ENCODE measurements around the gene MEX3A. TPM values are rescaled to one million over a fixed set of nuclear protein-coding genes. Genes with fewer than 3 reads are reported as not detected.

The MEX3A gene
- total and polyA plus RNA-seq, 10 donors: 0.11 to 0.76 (median 0.30) TPM

GRCh38 chr1:156065871-156066270, 16.4 kb downstream of the MEX3A start:
- 71 to 84% (median 75%) methylated on average over 14 to 16 of the region's 16 CpGs for WGBS, 5 donors
- no peak for DNase-seq

DNA sequence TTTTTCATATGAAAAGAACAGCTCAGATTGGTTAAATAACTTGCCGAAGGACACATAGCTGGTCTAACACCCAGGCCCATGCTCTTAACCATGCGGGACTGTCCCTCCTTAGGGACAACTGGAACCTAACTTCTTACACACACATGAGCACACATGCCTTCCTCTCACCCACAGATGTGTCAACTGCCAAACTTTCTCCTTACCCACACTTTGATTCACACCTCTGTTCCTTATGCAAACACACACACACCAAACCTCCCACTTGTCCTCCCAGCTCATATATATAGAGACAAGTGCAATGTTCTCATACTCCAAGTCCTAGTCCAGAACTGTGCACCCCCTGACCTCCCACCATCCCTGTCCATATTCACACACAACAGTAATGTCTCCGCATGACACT, 17.1 kb downstream of the MEX3A start:
- no peak overlapping the region for H3K27ac ChIP-seq
- H3K36me3 ChIP-seq: no peaks in the 10 kb centered on the region
- no peak for DNase-seq
- 85 to 93% (median 87%) methylated on average over 3 of the region's 3 CpGs for WGBS, 5 donors
- peaks cover 0 to 12% (median 0%) of the 10 kb centered on the region in 6 donors for H3K4me1 ChIP-seq
- TF ChIP-seq POLR2AphosphoS5 (IDR thresholded peaks at IDR 0.05): no peak
- TF ChIP-seq POLR2A (IDR thresholded peaks at IDR 0.05): no peak
- TF ChIP-seq CTCF (IDR thresholded peaks at IDR 0.05 in 8 of 11, conservative IDR thresholded peaks at IDR 0.05 in 3 of 11): no peak
- intact Hi-C loops (cut with DNase I; ENCODE audit: low total_unique reads): no loop called here
- H3K9me3 ChIP-seq: no peaks in the 10 kb centered on the region
- H3K27me3 ChIP-seq (replicated peaks in 1 of 7): peaks cover 0 to 6% (median 0%) of the 10 kb centered on the region in 7 donors
- no peak overlapping the region for H3K4me3 ChIP-seq

More at GRCh38 chr1:156065871-156066270, 16.4 kb downstream of the MEX3A start:
- TF ChIP-seq POLR2A (IDR thresholded peaks at IDR 0.05): no peak
- no peak for TF ChIP-seq CTCF (IDR thresholded peaks at IDR 0.05 in 8 of 11, conservative IDR thresholded peaks at IDR 0.05 in 3 of 11)
- no peak for TF ChIP-seq POLR2AphosphoS5 (IDR thresholded peaks at IDR 0.05)
- Histone ChIP-seq H3K36me3 (no peaks in the 10 kb centered on the region), H3K4me1 (peaks cover 0 to 12% (median 0%) of the 10 kb centered on the region in 6 donors), H3K27ac (no peak overlapping the region), H3K4me3 (no peak overlapping the region), H3K9me3 (no peaks in the 10 kb centered on the region), H3K27me3 (replicated peaks in 1 of 7) (peaks cover 0 to 8% (median 0%) of the 10 kb centered on the region in 7 donors)
- intact Hi-C loops (cut with DNase I; ENCODE audit: low total_unique reads): no loop called here

DNA sequence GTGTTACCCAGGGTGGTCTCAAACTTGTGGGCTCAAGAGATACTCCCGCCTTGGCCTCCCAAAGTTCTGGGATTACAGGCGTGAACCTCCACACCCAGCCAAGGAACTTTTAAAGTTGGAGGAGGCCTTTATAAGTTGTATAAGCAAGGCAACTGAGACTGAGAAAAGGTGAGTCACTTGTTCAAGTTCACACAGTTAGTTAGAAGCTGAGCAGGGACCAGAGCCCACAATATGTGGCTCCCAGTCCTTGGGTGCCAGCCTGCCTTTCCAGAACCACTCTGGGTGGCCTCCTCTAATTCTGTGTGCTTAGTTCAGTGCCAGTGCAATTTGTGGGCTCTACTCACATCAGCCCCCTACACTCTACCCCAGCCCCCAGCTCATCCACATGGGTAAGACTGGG, 17.6 kb downstream of the MEX3A start:
- peaks cover 0 to 12% (median 0%) of the 10 kb centered on the region in 6 donors for H3K4me1 ChIP-seq
- H3K9me3 ChIP-seq: no peaks in the 10 kb centered on the region
- H3K4me3 ChIP-seq: no peak overlapping the region
- intact Hi-C loops (cut with DNase I; ENCODE audit: low total_unique reads): no loop called here
- H3K27me3 ChIP-seq (replicated peaks in 1 of 7): peaks cover 0 to under 1% (median 0%) of the 10 kb centered on the region in 7 donors
- WGBS, 5 donors: 81 to 100% (median 96%) methylated on average over 2 of the region's 2 CpGs
- no peak for DNase-seq
- no peaks in the 10 kb centered on the region for H3K36me3 ChIP-seq
- no peak overlapping the region for H3K27ac ChIP-seq
- TF ChIP-seq CTCF (IDR thresholded peaks at IDR 0.05 in 8 of 11, conservative IDR thresholded peaks at IDR 0.05 in 3 of 11): no peak
- no peak for TF ChIP-seq POLR2AphosphoS5 (IDR thresholded peaks at IDR 0.05)
- no peak for TF ChIP-seq POLR2A (IDR thresholded peaks at IDR 0.05)

DNA sequence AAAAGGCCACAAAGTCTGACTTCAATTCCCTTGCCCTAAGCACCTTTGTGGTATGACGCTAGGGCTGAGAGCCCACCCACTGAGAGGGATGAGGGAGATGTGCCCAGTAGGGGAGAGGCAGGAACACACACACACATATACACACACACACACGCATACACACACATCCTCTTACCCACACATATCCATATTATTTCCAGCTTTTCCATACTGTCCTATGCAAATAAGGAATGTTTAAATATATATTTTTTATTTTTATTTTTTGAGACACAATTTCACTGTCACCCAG, 18.3 kb downstream of the MEX3A start:
- 61 to 92% (median 81%) methylated on average over 2 of the region's 2 CpGs for WGBS, 5 donors
- H3K4me1 ChIP-seq: peaks cover 0 to 12% (median 0%) of the 10 kb centered on the region in 6 donors
- no peak overlapping the region for H3K27ac ChIP-seq
- peaks cover 0 to 5% (median 0%) of the 10 kb centered on the region in 6 donors for H3K36me3 ChIP-seq
- no peak overlapping the region for H3K4me3 ChIP-seq
- intact Hi-C loops (cut with DNase I; ENCODE audit: low total_unique reads): no loop called here
- no peaks in the 10 kb centered on the region for H3K9me3 ChIP-seq
- TF ChIP-seq POLR2AphosphoS5 (IDR thresholded peaks at IDR 0.05) (no peak), POLR2A (IDR thresholded peaks at IDR 0.05) (no peak)
- no peaks in the 10 kb centered on the region for H3K27me3 ChIP-seq (replicated peaks in 1 of 7)
- no peak for DNase-seq

GRCh38 chr1:156062189-156062588, 20.1 kb downstream of the MEX3A start:
- intact Hi-C loops (cut with DNase I; ENCODE audit: low total_unique reads): no loop called here
- no peak overlapping the region for H3K27ac ChIP-seq

More at GRCh38 chr1:156062189-156062588, 20.1 kb downstream of the MEX3A start:
- Histone ChIP-seq H3K27me3 (replicated peaks in 1 of 7) (no peaks in the 10 kb centered on the region), H3K9me3 (no peaks in the 10 kb centered on the region), H3K4me3 (no peak overlapping the region), H3K4me1 (peaks cover 0 to 18% (median 0%) of the 10 kb centered on the region in 6 donors), H3K36me3 (peaks cover 0 to 21% (median 3%) of the 10 kb centered on the region in 6 donors)
- TF ChIP-seq CTCF (IDR thresholded peaks at IDR 0.05 in 8 of 11, conservative IDR thresholded peaks at IDR 0.05 in 3 of 11) (no peak), POLR2A (IDR thresholded peaks at IDR 0.05) (no peak), POLR2AphosphoS5 (IDR thresholded peaks at IDR 0.05) (no peak)
- WGBS, 5 donors: 68 to 94% (median 89%) methylated on average over 3 of the region's 3 CpGs
- no peak for DNase-seq
